DMS53 treated with DMSO at 0.1 percent for 48 hours (cell line): Measurements from ENCODE around the gene RNF114.

Experiments
- DNase-seq: peaks from one replicate; lab custom pipeline; 2025; ENCODE audit not compliant: unreplicated experiment; lab: John Stamatoyannopoulos, UW

The RNF114 gene

GRCh38 chr20:49901588-49901987 is 34.6 kb upstream of the RNF114 start:
- no peak for DNase-seq

GRCh38 chr20:49904440-49905214 is 31.6 kb upstream of the RNF114 start:
- no peak for DNase-seq

- DNase-seq, result no peak
These were observed 30.6 kb upstream of the RNF114 start for GRCh38 chr20:49905415-49906091.

GRCh38 chr20:49906101-49906604 is 30.0 kb upstream of the RNF114 start:
- DNase-seq, result no peak

- no peak for DNase-seq
These were observed 29.5 kb upstream of the RNF114 start for GRCh38 chr20:49906615-49907154.

GRCh38 chr20:49907405-49908257 is 28.6 kb upstream of the RNF114 start:
- DNase-seq, result no peak

GRCh38 chr20:49908258-49908565 is 28.0 kb upstream of the RNF114 start:
- no peak for DNase-seq

GRCh38 chr20:49909499-49910339 is 26.5 kb upstream of the RNF114 start:
- no peak for DNase-seq

- no peak for DNase-seq
These were observed 25.9 kb upstream of the RNF114 start for GRCh38 chr20:49910340-49910706.

GRCh38 chr20:49913399-49914047 is 22.7 kb upstream of the RNF114 start:
- no peak for DNase-seq

GRCh38 chr20:49914310-49915117 is 21.7 kb upstream of the RNF114 start:
- no peak for DNase-seq

GRCh38 chr20:49915118-49915379 is 21.1 kb upstream of the RNF114 start:
- no peak for DNase-seq

GRCh38 chr20:49915380-49916145 is 20.6 kb upstream of the RNF114 start, which contains the start of gene SPATA2:
TSS of gene SPATA2 (minus strand) at chr20:49915529. CDS start at chr20:49908490, 7,039 bp downstream.
- peak; percentile 94 for DNase-seq

- peak; percentile 97 for DNase-seq
These were observed 19.8 kb upstream of the RNF114 start for GRCh38 chr20:49916146-49917002.

GRCh38 chr20:49918446-49918845 is 17.8 kb upstream of the RNF114 start:
- DNase-seq, result no peak

GRCh38 chr20:49919009-49919408 is 17.2 kb upstream of the RNF114 start:
- DNase-seq, result no peak

GRCh38 chr20:49919461-49919860 is 16.7 kb upstream of the RNF114 start:
- DNase-seq, result no peak

- no peak for DNase-seq
These were observed 11.9 kb upstream of the RNF114 start for GRCh38 chr20:49924247-49924646.
